HG03558 (cell line): ENCODE results near the gene TXLNB.
"Not testable (repeated sequence)": the region's sequence is repeated elsewhere in the genome, so short reads cannot be mapped to it uniquely, and the experiment has no call there.

Source experiments
- ATAC-seq: cut with Tn5 transposase; IDR thresholded peaks from one replicate; pipeline ENCODE4 v1.9.1; 2021; ENCODE audit warnings: moderate number of reproducible peaks; ENCODE audit not compliant: unreplicated experiment; ENCODE audit errors: extremely low read depth

The TXLNB gene

DNA sequence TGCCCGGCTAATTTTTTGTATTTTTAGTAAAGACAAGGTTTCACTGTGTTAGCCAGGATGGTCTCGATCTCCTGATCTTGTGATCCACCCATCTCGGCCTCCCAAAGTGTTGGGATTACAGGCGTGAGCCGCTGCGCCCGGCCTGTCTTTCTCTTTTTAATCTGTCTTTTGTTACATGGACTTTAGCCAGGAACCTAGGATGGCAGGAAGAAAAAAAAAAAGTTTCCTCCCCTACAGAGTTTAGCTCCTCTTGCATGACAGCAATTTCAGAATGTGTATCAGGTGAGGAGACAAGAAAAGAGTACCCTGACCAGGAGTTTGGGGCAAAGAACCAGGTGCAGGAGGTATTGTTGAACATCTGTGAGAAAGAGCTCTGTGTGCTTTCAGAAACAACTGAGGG lies 21.4 kb upstream of the TXLNB start:
- ATAC-seq, result no peak

DNA sequence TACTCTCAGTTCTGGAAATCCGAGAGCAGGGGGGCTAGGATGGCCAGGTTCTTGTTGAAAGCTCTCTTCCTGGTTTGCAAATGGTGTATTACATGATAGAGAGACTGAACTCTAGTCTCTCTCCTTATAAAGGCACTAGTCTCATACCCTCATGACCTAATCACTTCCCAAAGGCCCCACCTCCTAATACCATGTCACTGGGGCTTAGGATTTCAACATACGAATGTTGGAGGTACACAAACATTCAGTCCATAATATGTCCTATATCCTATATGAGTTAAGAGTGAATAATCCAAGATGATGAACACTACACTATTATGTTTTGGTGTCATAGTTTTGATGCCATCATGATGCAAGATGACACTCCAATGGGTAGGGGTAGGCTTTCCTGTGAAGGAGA lies 20.0 kb upstream of the TXLNB start:
- ATAC-seq, result no peak

DNA sequence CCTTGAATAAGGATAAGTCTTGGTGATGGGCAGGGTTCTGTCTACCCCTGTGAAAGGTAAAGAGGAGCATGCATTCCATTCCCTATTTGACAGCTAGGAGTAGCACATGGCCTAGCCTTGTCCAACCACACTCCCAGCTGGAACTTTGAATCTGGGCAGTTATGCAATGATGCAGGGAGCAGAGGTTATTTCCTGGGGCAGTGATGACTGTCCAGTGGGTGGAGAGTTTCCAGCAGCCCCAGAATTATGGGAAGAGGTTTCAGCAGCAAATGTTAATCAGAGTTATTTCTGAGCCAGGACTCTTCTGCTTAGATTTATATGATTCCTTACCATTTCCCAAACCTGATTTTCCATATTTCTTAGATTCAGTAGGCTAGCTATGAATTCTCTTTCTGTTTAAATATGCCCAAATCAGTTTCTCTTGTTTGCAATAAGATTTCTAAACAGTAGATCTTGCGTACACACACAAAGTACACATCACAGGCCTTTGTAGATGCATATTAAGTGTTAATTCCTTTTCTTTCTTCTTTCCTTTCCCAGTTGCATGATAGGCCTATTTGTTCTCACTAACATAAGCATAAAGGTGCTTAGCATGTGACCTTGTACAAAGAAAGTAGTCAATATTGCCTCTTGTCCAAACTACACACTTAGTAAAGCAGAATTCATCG lies 17.3 kb upstream of the TXLNB start:
- no peak for ATAC-seq

DNA sequence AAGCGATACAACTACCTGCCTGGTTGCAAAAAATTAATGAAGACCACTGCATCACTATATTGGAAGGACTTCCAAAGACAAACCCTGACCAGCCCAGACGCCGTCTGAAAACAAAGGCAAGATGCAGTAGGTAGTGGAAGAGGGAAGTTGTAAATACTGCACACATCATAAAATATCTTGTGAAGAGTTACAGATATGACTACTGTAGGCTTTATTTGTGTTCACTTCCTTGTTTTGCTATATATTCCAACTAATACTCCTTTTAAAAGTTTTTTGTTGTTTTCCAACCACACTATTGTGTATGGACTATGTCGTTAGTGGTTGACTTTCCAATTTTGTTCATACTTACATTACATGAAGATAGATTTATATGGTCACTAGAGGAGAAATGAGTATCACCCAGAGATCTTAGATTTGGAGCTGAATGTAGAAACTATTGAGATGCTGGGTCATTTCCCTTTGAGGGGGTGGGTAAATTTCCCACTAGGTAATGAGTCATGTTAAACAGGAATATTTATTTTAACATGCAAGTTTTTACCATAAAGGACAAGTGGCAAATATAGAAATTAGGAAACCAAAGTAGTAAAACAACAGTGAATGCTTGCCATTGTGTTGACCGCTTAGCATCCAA lies 16.6 kb upstream of the TXLNB start:
- peak; percentile 63 for ATAC-seq

DNA sequence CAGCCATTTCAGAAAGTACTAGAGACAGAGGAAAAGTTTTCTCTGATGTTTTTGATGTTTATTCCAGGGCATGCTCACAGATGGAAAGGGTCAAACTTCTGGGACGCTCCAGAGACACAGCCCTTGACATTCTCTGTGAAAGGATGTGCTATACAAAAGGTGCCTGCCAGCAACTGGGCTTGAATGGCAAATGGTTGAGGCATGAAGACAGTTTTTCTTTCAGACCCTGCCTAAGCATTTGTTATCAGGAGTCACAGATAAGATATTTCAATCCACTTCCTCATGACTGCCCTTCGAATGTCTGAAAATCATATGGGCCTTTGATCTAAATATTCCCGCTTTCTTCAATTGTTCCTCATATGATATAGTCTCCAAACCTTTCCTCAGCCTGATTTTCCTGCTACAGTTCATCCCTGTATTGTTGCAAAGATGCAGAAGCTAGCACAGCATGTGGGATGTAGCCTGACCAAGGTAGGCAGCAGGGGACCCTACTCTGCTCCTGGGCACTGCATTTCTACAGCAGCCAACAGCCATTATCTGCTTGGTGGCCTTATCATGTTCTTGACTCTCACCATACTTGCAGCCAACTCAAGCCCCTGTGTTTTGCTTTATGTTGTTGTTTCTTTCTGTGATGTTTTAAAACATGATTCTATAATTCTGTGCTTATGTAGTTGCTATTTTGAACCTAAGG lies 14.6 kb upstream of the TXLNB start:
- ATAC-seq, result no peak

DNA sequence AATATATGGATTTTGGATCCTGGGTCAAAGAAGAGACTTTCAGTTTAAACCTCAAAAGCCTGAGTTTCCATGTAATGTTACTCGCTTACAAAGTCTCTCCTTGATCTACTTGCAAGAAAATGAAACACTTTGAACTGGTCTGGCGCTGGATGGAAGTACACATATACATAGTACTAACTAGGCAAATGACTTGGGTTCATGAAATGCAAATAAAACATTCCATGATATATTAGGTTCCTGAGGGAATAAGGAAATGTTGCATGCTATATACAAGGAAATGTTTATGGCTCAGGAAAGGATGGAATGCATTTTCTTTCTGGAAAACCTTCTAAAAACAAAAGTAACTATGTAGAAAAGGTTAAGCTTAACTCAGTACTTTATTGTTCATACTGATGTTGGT lies 11.4 kb upstream of the TXLNB start:
- no peak for ATAC-seq

DNA sequence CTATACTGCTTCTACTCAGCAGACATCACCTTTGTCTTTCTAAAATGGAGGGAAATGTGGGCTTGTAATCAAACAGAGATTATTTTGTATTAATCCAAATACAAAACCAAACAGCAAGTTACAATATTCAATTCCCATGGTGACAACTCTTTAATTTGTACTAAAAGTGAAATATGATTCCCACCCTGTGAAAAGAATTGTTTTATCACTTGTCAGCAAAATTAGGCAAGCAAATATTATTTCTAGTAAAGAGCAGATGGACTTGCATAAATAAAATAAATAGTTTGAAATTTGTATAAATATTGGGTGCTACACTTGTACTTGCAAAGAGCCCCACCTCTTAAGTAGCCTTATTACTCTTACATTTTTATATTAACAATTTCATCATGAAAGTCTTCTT lies 6.1 kb upstream of the TXLNB start:
- ATAC-seq, result no peak

DNA sequence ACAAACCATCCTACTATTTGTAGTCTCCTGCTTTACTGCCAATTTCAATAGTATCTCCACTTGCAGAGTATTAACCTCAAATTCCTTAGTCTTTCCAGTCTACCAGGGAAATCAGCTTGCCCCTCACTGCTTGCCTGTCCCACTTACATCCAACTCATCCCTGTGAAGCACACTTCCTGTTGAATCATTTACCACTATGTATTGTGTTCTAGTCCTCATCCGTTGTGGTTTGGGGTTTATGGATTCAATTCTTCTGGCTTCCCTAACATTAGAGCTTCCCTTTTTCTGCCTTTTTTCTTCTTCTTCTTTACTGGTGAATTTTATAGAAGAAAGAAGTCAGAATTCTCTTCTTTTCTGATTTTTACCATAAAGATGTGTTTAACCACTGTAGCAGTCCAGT lies 5.1 kb upstream of the TXLNB start:
- no peak for ATAC-seq

DNA sequence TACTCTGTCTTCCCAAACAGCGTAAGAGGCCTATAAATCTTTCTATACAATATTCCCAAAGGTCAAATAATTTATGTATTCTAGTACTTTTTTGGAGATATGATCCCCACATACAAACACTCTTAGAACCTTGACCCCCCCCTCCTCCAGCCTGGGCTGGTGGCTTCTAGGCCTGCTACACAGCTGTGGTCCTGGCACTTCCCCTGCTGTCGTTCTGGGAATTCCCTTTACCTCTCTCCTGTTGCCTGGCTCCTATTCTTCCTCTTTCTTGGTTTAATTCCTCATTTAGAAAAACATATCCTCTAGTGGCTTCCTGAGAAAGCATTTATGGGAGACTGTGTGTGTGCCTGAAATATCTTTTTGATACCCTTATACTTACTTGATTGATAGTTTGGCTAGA lies 4.1 kb upstream of the TXLNB start:
- no peak for ATAC-seq

DNA sequence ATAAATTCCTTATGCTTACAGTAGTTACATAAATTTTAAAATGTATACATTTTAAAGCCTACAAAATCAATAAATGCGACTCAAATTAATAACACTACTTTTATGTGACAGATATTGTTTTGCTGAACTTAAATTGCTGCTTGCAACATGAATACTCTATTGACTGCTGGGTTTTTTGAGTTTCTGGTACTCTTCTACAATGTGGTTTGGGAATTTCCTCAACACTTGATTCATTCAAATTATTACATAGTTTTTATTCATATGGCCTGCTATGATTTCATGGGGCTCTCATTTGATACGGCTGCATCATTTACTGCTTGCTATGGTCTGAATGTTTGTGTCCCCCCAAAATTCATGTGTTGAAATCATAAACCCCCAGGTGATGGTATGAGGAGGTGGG lies 2.3 kb upstream of the TXLNB start:
- no peak for ATAC-seq

DNA sequence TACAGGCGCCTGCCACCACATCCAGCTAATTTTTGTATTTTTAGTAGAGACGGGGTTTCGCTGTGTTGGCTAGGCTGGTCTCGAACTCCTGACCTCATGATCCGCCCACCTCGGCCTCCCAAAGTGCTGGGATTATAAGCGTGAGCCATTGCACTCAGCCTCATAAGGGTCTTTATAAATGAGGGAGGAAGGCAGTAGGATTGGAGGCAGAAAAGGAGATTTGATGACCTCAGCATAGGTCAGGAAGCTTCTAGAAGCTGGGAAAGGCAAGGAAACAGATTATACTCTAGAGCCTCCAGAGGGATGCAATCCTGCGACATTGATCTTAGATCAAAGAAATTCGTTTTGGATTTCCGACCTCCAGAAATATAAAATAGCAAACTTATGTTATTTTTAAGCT lies 1.4 kb upstream of the TXLNB start:
- ATAC-seq, result not testable (repeated sequence)

DNA sequence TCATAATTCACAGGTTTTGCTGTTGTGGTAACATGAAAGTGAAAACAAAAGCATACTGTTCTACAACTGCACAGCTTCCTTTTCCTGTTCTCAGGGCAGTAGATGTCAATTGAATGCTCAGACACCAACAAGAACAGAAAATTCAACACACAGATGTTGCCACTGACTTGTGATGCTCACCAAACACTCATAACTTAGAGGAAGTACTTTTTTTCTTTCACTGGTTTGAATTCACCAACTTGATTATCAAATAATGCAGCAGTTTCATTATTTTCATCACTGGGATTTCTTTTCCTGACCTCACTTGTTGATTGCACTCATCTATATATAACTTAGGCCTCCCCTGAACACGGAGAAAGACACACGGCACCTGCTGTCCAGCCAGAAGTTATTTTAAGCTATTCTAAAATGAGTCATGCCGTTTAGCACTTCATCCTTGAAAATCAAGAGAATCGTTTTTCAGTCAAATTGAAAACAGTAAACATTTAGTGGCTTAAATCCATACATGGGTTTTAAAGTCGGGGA lies 949 bp downstream of the TXLNB start:
- peak; percentile 61 for ATAC-seq

DNA sequence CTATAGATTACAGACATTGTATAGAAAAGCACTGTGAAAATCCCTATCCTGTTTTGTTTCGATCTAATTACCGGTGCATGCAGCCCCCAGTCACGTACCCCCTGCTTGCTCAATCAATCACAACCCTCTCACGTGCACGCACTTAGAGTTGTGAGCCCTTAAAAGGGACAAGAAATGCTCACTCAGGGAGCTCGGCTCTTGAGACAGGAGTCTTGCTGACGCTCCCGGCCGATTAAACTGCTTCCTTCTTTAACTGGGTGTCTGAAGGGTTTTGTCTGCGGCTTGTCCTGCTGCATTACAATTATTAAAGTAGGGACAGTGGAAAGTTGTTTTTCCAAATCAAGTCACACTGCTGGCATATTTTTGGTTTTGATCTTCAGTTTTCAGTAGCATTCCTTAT lies 2.6 kb downstream of the TXLNB start:
- ATAC-seq, result no peak

DNA sequence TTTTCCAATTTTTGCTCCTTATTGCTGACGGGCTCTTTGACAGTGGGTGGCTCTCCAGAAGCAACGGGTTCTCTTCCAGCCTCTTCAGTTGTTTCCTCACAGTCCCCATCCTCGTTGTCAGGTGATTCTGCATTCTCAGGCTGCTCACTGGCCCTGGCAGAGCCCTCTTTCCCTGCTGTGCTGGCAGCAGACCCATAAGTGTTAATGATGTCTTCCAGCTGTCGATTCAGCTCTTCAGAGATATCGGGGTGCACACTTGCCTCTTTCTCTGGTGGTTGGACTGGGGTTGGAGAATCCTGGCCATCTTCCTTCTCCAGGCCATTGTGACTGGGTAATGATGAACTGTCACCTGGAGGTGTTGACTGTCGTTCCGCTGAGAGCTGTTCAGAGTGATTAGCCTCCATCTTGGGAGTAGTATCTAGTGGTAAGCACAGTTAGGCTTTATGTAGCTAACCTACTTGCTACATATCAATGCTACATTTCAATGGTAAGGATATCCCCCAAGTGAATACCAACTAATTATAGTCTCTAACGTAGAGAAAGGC lies 3.2 kb downstream of the TXLNB start:
- no peak for ATAC-seq

DNA sequence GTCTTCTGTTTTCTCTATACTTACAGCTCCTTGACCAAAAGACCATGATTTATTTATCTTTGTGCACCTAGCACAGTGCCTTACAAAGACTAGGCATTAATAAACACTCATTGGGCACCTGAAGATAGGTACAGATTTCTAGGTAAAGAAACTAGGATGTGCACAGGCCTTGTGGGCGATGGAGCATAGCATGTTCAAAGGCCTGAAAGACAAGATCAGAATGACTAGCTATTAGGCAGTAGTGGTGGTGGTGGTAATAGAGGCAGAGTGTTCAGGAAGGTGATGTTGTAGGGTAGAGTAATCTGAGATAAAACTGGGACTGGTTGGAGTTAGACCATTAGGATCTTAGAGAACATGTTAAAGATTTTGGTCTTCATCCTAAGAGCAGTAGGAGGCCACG lies 3.9 kb downstream of the TXLNB start:
- no peak for ATAC-seq

DNA sequence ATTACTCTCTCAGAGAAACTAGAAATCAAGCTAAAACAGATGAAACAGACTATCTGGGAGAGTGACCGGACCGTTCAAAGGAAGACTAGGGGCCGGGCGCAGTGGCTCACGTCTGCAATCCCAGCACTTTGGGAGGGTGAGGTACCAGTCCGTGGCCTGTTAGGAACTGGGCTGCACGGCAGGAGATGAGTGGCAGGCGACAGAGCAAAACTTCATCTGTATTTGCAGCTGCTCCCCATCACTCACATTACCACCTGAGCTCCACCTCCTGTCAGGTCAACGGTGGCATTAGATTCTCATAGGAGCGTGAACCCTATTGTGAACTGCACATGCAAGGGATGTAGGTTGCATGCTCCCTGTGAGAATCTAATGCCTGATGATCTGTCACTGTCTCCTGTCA lies 5.4 kb downstream of the TXLNB start:
- not testable (repeated sequence) for ATAC-seq

DNA sequence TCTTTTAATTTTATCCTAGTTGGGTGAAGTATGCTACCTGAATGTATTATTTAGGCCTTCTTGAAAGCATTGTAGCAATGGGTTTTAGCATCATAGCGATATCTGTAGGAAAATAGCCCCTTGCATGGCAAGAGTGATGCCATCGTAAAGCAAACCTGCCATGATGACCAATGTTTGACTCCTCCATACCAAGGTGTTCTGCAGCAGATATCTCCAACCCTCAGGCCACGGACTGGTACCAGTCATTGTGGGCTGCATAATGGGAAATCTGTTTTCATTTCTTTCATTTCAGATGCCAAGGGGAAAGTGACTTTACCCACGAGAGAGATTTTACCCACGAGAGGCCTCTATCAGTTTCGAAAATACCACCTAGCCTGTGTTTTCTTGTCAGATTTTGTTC lies 6.2 kb downstream of the TXLNB start:
- no peak for ATAC-seq

DNA sequence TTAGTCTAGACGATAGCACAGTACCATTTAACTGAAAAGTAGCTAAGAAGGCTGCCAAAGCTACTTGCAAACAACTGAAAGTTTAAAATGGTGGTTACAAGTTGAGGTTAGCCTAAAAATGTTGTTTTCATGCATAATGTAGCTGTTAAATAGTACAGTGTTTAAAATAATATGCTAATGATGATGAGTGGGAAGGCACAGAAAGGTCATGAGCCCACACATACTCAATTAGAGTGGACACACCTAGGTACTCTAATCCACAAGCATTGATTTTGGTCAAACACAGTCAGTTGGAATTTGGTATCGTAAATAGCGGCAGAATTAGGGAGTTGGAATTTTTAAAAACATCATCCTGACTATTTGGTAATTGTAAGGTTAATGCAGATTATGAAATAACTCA lies 7.0 kb downstream of the TXLNB start:
- no peak for ATAC-seq

DNA sequence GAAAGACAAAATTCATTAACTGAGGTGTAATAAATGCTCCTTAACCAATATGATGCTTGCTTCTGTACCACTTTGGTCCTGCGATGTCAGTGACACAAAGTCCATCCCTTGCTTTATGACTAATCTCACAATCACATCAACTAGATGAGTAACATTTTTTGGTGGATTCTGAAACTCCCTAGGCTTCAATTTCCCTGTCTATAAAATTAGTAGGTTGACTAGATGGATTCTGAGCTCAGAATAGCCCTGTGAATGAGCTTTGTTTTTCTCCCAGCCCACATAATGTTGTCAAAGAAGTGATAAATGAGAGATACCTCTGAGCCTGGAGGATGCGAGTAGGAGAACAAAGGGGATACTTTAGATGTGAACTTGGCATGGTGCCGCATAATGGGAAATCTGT lies 9.1 kb downstream of the TXLNB start:
- ATAC-seq, result no peak

DNA sequence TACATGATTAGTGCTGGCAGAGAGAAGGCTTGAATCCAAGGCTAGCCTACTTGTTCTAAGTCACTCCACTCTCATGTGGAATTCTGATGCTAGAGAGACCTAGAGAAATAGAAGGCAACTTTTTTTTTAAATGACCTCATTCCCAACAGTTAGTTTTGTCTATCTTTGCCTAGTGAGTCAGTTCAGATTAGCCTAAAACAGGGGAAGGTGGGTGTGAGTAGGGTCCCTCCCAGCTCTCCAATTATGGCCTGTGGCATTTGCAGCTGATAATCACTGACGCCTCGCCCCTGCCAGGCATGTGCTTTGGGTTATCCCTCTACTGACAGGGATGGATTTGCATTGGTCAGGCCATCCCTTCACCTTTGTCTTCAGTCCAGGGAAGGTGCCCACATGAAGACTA lies 13.6 kb downstream of the TXLNB start:
- no peak for ATAC-seq

DNA sequence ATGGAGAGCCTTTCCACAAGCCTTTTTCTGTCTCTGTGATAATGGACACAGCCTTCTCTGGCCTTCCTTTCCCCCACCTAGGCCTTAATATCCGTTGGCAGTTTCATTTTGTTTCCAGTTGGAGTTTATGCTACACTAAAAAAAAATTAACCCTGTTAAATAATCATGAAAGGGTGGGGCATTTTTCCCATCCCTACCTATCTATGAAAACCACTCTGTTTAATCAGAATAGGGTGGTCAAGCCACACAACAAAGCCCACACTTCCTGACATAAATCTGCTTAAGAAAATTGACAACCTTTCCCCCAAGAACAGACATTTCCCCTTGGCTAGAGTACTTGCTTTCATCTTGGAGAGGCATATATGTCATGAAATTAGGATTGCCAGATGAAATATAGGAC lies 14.2 kb downstream of the TXLNB start:
- ATAC-seq, result no peak
